B cell (primary cell): ENCODE results near the gene DNM2.

ENCODE experiments used
- EZH2 ChIP-seq: IDR thresholded peaks from 2 replicates; pipeline ENCODE4 v1.6.1; 2012; ENCODE audit warnings: borderline replicate concordance, low read depth, mild to moderate bottlenecking, moderate library complexity, low read length; ENCODE audit not compliant: insufficient read depth, poor library complexity, severe bottlenecking
- TF ChIP-seq, protein P1 (sequence below): fragments of 200-600 bp; IDR thresholded peaks from one replicate; pipeline ENCODE4 v1.8.0; 2022; ENCODE audit warnings: antibody characterized with exemption, mild to moderate bottlenecking

DNA sequence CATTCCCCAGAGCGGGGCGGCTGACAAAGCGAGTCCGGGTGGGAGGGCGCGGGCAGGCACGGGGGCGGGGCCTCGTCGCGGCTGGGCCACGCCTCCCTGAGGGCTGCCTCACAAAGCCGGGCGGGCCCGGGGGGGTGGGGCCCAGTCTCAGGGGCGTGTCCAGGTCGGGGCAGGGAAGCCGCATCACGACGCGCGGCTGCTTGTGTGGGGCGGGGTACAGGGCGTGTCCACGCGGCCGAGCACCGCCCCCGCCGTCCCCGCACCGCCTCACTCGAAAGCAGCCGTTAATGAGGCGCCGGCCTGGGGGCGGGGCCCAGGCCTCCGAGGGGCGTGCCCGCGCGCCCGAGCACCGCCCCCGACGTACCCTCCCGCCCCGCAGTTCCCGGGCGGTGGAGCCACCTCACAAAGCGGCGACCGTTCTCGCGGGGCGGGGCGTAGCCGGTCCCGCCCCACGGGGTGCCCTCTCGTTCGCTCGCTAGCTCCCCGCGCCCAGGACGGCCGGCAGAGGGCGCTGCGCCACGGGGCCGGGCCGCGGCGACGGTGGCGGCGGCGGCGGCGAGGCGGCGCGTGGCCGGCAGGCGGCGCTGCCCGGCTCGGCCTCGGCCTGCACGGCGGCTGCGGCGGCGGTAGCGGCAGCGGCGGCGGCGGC, 153.2 kb downstream of the DNM2 start, which contains the start of gene CARM1:
- TF ChIP-seq, protein P1, sequence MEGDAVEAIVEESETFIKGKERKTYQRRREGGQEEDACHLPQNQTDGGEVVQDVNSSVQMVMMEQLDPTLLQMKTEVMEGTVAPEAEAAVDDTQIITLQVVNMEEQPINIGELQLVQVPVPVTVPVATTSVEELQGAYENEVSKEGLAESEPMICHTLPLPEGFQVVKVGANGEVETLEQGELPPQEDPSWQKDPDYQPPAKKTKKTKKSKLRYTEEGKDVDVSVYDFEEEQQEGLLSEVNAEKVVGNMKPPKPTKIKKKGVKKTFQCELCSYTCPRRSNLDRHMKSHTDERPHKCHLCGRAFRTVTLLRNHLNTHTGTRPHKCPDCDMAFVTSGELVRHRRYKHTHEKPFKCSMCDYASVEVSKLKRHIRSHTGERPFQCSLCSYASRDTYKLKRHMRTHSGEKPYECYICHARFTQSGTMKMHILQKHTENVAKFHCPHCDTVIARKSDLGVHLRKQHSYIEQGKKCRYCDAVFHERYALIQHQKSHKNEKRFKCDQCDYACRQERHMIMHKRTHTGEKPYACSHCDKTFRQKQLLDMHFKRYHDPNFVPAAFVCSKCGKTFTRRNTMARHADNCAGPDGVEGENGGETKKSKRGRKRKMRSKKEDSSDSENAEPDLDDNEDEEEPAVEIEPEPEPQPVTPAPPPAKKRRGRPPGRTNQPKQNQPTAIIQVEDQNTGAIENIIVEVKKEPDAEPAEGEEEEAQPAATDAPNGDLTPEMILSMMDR = peak; percentile 55
- TF ChIP-seq EZH2 = no peak
